HG02973 (cell line): ENCODE data around the gene NSG2.

Experiments
- ATAC-seq: cut with Tn5 transposase; IDR thresholded peaks from one replicate; pipeline ENCODE4 v1.9.1; 2021; ENCODE audit warnings: moderate library complexity; ENCODE audit not compliant: unreplicated experiment

NSG2 gene

DNA sequence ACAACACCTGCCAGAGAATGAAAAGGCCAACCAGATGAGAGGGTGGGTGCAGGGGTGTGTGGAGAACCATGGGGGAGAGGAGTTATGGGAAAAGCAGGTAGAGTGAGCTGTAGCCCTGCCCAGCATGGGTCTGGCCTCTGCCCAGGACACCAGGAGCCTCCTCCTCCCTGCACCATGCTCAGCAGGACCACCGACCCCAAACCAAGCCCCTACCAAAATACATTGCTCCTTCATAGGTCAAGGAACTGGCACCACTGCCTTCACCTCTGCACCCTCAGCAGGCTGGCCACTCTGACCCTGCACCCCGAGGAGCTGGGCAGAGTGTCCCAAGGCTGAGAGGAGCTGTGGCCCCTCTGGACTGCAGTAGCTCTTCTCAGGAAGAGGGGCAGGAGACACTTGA is 102.0 kb downstream of the NSG2 start:
- ATAC-seq, result no peak

DNA sequence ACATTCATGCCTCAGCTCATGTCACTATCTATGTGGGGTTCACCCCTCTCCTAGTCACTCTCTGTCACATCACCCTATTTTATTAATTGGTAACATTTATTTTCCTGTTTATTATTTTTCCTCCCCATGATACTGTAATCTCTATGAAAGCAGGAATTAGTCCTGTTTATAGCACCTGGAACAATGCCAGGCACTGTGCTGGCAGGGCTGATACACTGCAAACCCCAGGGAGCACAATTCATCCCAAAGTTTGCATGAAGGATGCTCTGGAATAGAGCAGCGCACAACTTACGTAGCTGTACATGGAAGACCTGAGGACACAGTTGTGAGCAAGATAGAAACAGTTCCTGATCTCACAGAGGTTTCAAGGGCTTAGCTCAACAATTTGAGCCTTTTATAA is 103.2 kb downstream of the NSG2 start:
- no peak for ATAC-seq

DNA sequence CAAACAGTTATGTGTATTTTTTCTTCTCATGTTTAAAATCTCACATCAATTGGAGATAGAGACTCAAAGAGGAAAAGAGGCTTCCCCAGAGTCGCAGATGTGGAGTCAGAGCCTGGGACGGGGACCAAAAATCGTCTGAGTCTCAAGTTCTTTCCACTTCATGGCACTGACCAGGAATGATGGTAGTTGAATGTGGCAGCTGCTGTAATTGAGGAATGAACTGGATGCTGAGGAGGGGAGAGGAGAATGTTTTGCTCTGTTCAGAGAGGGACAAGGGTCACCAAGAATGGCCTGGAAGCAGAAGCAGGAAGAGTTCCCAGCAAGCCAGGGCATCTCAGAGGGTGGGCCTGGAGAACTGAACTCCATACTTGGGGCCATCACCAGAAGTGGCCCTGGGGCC is 103.9 kb downstream of the NSG2 start:
- no peak for ATAC-seq

DNA sequence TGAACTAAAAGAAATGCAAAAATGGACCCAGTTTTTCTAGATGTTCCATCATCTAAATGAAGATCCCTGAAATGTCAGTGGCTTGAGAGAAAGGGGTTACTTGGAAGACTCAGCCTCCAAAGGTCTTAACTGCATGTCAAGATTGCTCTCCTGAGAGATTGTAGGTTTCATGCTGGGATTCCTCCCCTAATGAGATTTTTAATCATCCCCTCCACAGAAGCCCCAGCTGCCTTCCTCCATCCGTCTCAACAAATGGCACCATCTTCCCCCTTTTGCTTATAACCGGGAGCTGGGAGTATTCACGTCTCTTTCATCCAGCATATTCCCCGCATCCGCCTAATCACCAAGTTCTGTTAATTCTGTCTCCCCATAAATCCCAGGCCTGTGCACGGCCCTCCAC is 104.5 kb downstream of the NSG2 start:
- no peak for ATAC-seq

DNA sequence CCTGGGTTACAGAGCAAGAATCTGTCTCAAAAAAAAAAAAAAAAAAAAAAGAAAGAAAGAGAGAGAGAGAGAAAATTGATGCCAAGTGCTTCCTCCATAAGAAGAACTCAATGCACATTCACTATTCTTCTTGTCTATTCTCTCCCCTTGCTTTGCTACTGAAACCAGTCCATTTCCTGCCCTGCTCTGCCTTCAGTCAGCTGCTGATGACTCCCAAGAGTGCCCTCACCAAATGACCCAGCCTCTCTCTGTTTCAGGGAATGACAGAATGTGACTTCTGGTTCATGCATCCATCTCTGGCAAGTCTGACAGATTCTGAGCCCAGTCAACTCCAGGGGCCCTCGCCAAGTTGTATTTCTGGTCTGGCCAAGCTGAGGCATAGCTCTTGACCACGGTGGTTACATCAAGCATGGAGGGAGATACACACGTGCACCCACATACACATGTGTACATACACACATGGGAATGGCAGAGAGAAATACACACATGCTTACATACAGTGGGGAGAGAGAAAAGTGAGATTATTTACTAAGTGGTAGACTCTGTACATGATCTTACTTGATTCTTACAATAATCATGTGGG is 106.2 kb downstream of the NSG2 start:
- no peak for ATAC-seq

DNA sequence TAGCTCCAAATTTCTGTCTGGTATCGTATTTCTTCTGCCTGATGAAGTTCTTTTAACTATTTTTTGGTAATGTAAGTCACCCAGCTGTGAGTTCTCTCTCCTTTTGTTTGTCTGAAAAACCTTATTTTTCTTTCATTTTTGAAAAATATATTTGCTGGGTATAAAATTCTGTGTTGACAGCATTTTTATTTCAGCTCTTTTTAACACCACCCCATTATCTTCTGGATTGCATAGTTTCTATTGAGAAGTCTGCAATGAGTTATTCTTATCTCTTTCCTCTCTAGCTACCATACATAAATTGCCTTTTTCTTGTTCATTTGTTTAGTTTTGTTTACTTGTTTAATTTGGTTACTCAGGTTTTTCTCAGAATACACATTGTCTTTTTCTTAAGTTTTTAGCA is 109.1 kb downstream of the NSG2 start:
- no peak for ATAC-seq

DNA sequence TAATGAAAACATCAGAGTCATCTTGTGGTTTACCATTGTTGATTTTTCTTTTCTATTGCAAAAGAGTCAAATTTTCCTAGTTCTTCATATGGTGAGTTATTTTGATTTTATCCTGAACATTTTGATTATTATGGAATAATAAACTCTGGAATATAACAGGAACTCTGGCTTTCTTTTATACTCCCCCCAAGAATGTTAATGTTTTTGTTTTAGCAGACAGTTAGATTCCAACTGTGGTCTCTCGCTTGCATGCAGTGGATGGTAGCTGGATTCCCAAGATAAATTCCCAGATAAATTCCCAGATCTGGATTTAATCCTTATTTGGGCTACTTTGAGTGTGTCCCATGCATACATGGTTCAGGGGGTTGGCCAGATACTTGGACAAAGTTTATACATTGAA is 109.8 kb downstream of the NSG2 start:
- no peak for ATAC-seq

DNA sequence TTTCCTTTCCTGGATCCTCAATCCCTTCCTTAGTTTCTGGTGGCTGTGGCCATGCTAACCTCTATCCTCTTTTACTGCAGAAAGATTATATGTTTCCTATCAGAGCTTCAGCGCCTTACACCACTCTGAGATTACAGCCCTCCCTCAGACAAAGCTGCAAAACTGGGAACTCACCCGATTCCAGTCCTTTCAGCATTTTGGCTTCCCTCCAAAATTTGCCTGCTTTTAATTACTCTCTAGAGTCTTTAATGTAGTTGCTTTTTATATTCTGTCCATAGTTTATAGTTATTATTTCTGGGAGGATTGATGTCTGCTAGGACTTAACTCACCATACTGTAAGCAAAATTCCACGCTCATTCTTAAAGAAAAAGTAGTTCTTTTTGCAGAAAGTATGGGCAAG is 110.2 kb downstream of the NSG2 start:
- ATAC-seq, result no peak

DNA sequence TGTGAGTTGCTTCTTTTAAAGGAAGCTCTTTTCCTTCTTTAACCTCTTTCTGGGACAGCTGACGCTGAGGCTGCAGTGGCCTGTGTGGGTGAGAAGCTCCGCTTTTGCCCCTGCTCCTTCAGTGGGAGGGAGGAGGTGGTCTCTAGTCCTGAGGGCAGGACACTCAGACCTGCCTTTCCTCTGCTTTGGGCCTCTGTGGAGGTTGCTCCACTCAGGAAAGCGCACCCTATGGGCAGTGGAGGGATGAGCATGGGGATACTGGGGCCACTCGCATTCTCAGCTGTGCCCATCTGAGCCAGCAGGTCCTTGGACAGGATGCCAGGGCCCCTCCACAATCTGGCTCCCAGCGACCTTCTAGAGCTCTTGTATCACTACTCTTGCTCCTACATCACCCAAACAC is 111.5 kb downstream of the NSG2 start:
- ATAC-seq, result no peak
